Measurements from ENCODE around the gene MTA1. TPM values are rescaled to one million over a fixed set of nuclear protein-coding genes. Genes with fewer than 3 reads are reported as not detected.

MTA1 gene
- total and polyA plus RNA-seq, 11 donors, result 71.8 to 191 (median 109) TPM

GRCh38 chr14:105440554-105440900 is 20.9 kb downstream of the MTA1 start:
- no peak overlapping the region for H3K4me3 ChIP-seq
- TF ChIP-seq CTCF (IDR thresholded peaks at IDR 0.05) (no peak), POLR2A (IDR thresholded peaks at IDR 0.05) (no peak)
- H3K4me1 ChIP-seq, result peaks cover 0 to 17% (median 0%) of the 10 kb centered on the region in 12 donors
- H3K27ac ChIP-seq, result no peak overlapping the region
- peaks cover 0 to 30% (median 16%) of the 10 kb centered on the region in 9 donors for H3K36me3 ChIP-seq
- intact Hi-C loops (cut with DNase I), result loop anchor here in 4 of 10 donors (10.0 kb wide), 2 partner anchors 66 to 84 kb away; partner anchors contain the start of gene TMEM121 (in 1 of the 4)
- 96 to 100% (median 97%) methylated on average over 8 to 15 of the region's 15 CpGs for WGBS, 4 donors
- peak in 1 of 5 donors; percentile 47 for DNase-seq
- no peaks in the 10 kb centered on the region for H3K27me3 ChIP-seq
- ATAC-seq, result peak in 1 of 4 donors; percentile 4
- H3K9me3 ChIP-seq, result peaks cover 0 to 5% (median 0%) of the 10 kb centered on the region in 12 donors

GRCh38 chr14:105440992-105441391 is 21.4 kb downstream of the MTA1 start:
- Histone ChIP-seq H3K27me3 (no peaks in the 10 kb centered on the region), H3K9me3 (peaks cover 0 to under 1% (median 0%) of the 10 kb centered on the region in 12 donors), H3K27ac (no peak overlapping the region), H3K36me3 (peaks cover 0 to 30% (median 16%) of the 10 kb centered on the region in 9 donors), H3K4me3 (no peak overlapping the region), H3K4me1 (peaks cover 0 to 17% (median 0%) of the 10 kb centered on the region in 12 donors)
- DNase-seq (no peak), ATAC-seq (no peak)
- intact Hi-C loops (cut with DNase I), result loop anchor here in 4 of 10 donors (10.0 kb wide), 2 partner anchors 66 to 84 kb away; partner anchors contain the start of gene TMEM121 (in 1 of the 4)
- TF ChIP-seq POLR2A (IDR thresholded peaks at IDR 0.05) (no peak), CTCF (IDR thresholded peaks at IDR 0.05) (no peak)
- 90 to 98% (median 94%) methylated on average over 3 to 9 of the region's 9 CpGs; no CpG with 5 or more reads in 1 of the 4 donors for WGBS, 4 donors

GRCh38 chr14:105442125-105442524 is 22.5 kb downstream of the MTA1 start:
- peaks cover 0 to 37% (median 16%) of the 10 kb centered on the region in 9 donors for H3K36me3 ChIP-seq
- 75 to 80% (median 76%) methylated on average over 17 of the region's 17 CpGs for WGBS, 4 donors
- intact Hi-C loops (cut with DNase I), result loop anchor here in 4 of 10 donors (10.0 kb wide), 2 partner anchors 67 to 83 kb away; partner anchors contain the start of gene TMEM121 (in 1 of the 4)
- peak in 1 of 5 donors; percentile 24 for DNase-seq
- TF ChIP-seq POLR2A (IDR thresholded peaks at IDR 0.05), result no peak
- no peak for TF ChIP-seq CTCF (IDR thresholded peaks at IDR 0.05)
- H3K4me3 ChIP-seq, result no peak overlapping the region
- H3K27ac ChIP-seq, result no peak overlapping the region
- H3K9me3 ChIP-seq, result no peaks in the 10 kb centered on the region
- ATAC-seq, result no peak
- H3K27me3 ChIP-seq, result no peaks in the 10 kb centered on the region
- H3K4me1 ChIP-seq, result peaks cover 0 to 17% (median 0%) of the 10 kb centered on the region in 12 donors

- TF ChIP-seq CTCF (IDR thresholded peaks at IDR 0.05), result no peak
- TF ChIP-seq POLR2A (IDR thresholded peaks at IDR 0.05), result no peak
- Histone ChIP-seq H3K27ac (no peak overlapping the region), H3K9me3 (no peaks in the 10 kb centered on the region), H3K36me3 (peaks cover 0 to 37% (median 16%) of the 10 kb centered on the region in 9 donors), H3K27me3 (no peaks in the 10 kb centered on the region), H3K4me3 (no peak overlapping the region), H3K4me1 (peaks cover 0 to 15% (median 0%) of the 10 kb centered on the region in 12 donors)
- intact Hi-C loops (cut with DNase I), result loop anchor here in 4 of 10 donors (10.0 kb wide), 2 partner anchors 68 to 82 kb away; partner anchors contain the start of gene TMEM121 (in 1 of the 4)
- whole genome bisulfite sequencing, 4 donors, result 80 to 86% (median 84%) methylated on average over 10 to 12 of the region's 12 CpGs
- peak in 1 of 5 donors; percentile 38 for DNase-seq
- no peak for ATAC-seq
Measured at GRCh38 chr14:105442834-105443233, 23.2 kb downstream of the MTA1 start.

Measured in heart left ventricle (tissue), 16 donors.